Activated B cell treated with CpG ODN at 0.5 μM for 24 hours (primary cell): Measurements from ENCODE around the gene EPS8L3. TPM values are rescaled to one million over a fixed set of nuclear protein-coding genes. Genes with fewer than 3 reads are reported as not detected.
"Not testable (repeated sequence)": the region's sequence is repeated elsewhere in the genome, so short reads cannot be mapped to it uniquely, and the experiment has no call there.

Source experiments
- ATAC-seq: fragments of 200-7000 bp; cut with Tn5 transposase; one replicate; pipeline ENCODE4 v1.10.0; 2021; ENCODE audit warnings: low read depth, mild to moderate bottlenecking, moderate library complexity
- CTCF ChIA-PET: fragments of 350-600 bp; sonication (Branson Sonifier 250); formaldehyde crosslinking; loops from one replicate; lab custom pipeline; 2021; ENCODE audit warnings: antibody characterized with exemption; lab: Charles Lee
- POLR2A ChIA-PET: fragments of 350-600 bp; sonication (Branson Sonifier 250); formaldehyde crosslinking; loops from one replicate; lab custom pipeline; 2021; ENCODE audit warnings: antibody characterized with exemption; lab: Charles Lee
- DNase-seq: peaks from one replicate; pipeline ENCODE4 v3.0.0; 2022
- H3K27ac Mint-ChIP-seq: one replicate; pipeline ENCODE4 v1.8.0; 2020; ENCODE audit warnings: mixed read lengths
- H3K27me3 Mint-ChIP-seq: one replicate; pipeline ENCODE4 v1.8.0; 2021; ENCODE audit warnings: mixed read lengths
- H3K36me3 Mint-ChIP-seq: one replicate; pipeline ENCODE4 v1.8.0; 2021; ENCODE audit warnings: low read depth, mixed read lengths
- H3K4me1 Mint-ChIP-seq: one replicate; pipeline ENCODE4 v1.8.0; 2021; ENCODE audit warnings: mixed read lengths
- H3K4me3 Mint-ChIP-seq: one replicate; pipeline ENCODE4 v1.8.0; 2020; ENCODE audit warnings: mild to moderate bottlenecking, mixed read lengths
- H3K9me3 Mint-ChIP-seq: one replicate; pipeline ENCODE4 v1.8.0; 2020; ENCODE audit warnings: mixed read lengths
- intact Hi-C: fragments of 100-400 bp; cut with micrococcal nuclease; formaldehyde crosslinking; loops from one replicate; pipeline ENCODE4 v1.15.1; 2024
- total RNA-seq: library from RNA; stranded (reverse); gene quantifications from 2 replicates; pipeline ENCODE4 v1.2.3, GENCODE V29; 2022
- TF ChIP-seq, protein P1 (sequence below): fragments of 200-600 bp; IDR thresholded peaks from one replicate; pipeline ENCODE4 v1.8.0; 2022; ENCODE audit warnings: antibody characterized with exemption, mild to moderate bottlenecking

Gene EPS8L3
- total RNA-seq, 1 donor from 2014 or later = not detected

DNA sequence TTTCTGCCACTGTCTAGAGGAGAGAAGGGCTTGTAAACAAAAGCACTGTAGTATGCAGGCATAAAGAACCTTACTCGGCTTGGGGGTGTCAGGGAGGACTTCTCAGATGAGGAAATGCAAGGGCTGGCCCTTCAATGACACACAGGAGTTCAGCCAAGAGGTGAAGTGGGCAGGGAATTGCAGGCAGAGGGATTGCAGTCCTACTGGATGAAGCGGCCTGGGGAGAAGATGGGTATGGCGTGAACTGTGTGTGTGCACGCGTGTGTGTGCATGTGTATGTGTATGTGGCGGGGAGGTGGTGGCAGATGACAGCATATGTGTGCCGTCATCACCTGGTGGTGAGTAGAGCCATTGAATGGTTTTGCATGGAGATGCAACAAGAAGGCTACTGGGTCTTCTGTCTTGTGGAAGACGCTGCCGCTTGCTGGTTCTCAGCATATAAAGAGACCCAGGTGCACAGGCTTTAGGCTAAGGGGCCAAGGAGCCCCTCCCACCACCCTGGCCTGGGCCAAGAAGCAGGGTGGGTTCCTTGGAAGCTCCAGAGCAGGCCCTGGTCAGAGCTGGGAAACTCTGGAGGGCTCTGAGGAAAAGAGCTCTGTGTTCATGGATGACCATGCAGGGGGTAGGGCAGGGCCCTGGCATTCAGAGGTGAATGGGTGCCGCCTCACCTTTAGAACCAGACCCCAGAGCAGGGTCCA, 4.1 kb upstream of the EPS8L3 start:
- POLR2A ChIA-PET = no interaction called here
- Mint-ChIP-seq H3K36me3 (no peaks in the 10 kb centered on the region), H3K4me1 (no peaks in the 10 kb centered on the region), H3K4me3 (no peak overlapping the region), H3K27ac (no peak overlapping the region), H3K9me3 (no peaks in the 10 kb centered on the region), H3K27me3 (peaks cover 5% of the 10 kb centered on the region)
- CTCF ChIA-PET = interaction anchor here (1.1 to 1.3 kb wide), 2 partner anchors 9 to 217 kb away, joined by 3 to 5 read pairs; partner anchors contain the start of gene AHCYL1
- TF ChIP-seq, protein P1, sequence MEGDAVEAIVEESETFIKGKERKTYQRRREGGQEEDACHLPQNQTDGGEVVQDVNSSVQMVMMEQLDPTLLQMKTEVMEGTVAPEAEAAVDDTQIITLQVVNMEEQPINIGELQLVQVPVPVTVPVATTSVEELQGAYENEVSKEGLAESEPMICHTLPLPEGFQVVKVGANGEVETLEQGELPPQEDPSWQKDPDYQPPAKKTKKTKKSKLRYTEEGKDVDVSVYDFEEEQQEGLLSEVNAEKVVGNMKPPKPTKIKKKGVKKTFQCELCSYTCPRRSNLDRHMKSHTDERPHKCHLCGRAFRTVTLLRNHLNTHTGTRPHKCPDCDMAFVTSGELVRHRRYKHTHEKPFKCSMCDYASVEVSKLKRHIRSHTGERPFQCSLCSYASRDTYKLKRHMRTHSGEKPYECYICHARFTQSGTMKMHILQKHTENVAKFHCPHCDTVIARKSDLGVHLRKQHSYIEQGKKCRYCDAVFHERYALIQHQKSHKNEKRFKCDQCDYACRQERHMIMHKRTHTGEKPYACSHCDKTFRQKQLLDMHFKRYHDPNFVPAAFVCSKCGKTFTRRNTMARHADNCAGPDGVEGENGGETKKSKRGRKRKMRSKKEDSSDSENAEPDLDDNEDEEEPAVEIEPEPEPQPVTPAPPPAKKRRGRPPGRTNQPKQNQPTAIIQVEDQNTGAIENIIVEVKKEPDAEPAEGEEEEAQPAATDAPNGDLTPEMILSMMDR = no peak
- DNase-seq = peak; percentile 11
- intact Hi-C loops = no loop called here
- ATAC-seq = no peak

GRCh38 chr1:109766991-109767636, 3.4 kb upstream of the EPS8L3 start:
- POLR2A ChIA-PET, H3K27ac Mint-ChIP-seq, CTCF ChIA-PET, H3K9me3 Mint-ChIP-seq, H3K36me3 Mint-ChIP-seq, H3K27me3 Mint-ChIP-seq, ATAC-seq, intact Hi-C loops, H3K4me1 Mint-ChIP-seq, H3K4me3 Mint-ChIP-seq: not testable (repeated sequence)
- DNase-seq = peak; percentile 9

- ChIA-PET CTCF (interaction anchor here (1.5 kb wide), 1 partner anchor 126 kb away, joined by 4 read pairs; no protein-coding TSS in a partner anchor), POLR2A (no interaction called here)
- Mint-ChIP-seq H3K36me3 (no peaks in the 10 kb centered on the region), H3K27me3 (peaks cover 5% of the 10 kb centered on the region), H3K4me1 (no peaks in the 10 kb centered on the region), H3K9me3 (no peaks in the 10 kb centered on the region), H3K4me3 (no peak overlapping the region), H3K27ac (no peak overlapping the region)
- ATAC-seq (no peak), DNase-seq (peak; percentile 4)
- intact Hi-C loops = no loop called here
- TF ChIP-seq, protein P1 = no peak
Observed at GRCh38 chr1:109765896-109766615, 2.3 kb upstream of the EPS8L3 start.

GRCh38 chr1:109765483-109765815, 1.7 kb upstream of the EPS8L3 start:
- H3K27ac Mint-ChIP-seq = no peak overlapping the region
- peaks cover 5% of the 10 kb centered on the region for H3K27me3 Mint-ChIP-seq
- no peaks in the 10 kb centered on the region for H3K36me3 Mint-ChIP-seq
- no peaks in the 10 kb centered on the region for H3K4me1 Mint-ChIP-seq
- TF ChIP-seq, protein P1 = no peak
- ATAC-seq = no peak
- no peaks in the 10 kb centered on the region for H3K9me3 Mint-ChIP-seq
- no peak for DNase-seq
- ChIA-PET POLR2A (no interaction called here), CTCF (interaction anchor here (1.5 kb wide), 1 partner anchor 125 kb away, joined by 4 read pairs; no protein-coding TSS in a partner anchor)
- intact Hi-C loops = no loop called here
- no peak overlapping the region for H3K4me3 Mint-ChIP-seq

DNA sequence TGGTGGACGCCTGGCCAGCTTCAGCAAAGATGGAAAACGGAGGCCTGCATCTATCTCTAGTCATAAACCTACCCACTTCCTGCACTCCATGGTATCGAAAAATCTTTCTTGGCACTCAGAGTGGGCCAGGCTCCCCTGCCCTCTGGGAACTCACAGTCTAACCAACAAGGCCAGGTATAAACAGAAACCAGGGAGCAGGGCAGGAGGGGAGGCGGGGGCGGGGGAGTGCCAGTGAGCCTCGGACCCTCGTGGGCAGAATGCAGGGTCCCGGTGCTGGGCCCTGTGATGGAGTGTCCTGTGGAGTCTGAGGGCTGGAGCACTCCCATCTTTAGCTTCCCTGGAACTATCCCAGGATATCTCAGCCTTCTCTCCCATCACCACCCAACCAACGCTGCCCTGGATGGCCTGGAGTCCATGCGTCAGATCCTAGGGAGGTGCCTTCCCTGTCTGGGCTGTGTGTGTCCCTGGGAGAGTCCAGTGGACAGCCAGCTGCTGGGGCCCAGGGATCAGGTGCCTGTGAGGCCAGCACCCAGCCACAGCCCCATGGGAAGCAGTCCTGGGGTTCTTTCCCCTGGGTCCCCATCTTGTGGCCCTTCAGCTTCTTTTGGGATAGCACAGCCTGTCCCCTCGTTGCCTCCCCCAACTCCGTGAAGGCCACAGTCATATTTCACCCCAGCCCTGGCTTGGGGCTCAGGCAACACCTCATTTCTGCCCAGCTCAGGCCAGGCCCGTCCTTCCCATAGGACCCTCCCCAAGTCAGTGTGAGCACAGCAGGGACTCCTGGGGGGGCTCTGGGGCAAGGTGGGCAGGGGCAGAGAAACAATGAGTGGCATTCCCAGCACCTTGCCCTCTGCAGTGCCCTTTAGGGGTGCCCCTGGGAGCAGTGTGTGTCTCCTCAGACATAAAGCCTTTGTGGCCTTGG, 1.1 kb upstream of the EPS8L3 start:
- Mint-ChIP-seq H3K9me3 (no peaks in the 10 kb centered on the region), H3K27me3 (peaks cover 4% of the 10 kb centered on the region), H3K4me1 (no peaks in the 10 kb centered on the region), H3K36me3 (no peaks in the 10 kb centered on the region), H3K4me3 (no peak overlapping the region), H3K27ac (no peak overlapping the region)
- POLR2A ChIA-PET = no interaction called here
- CTCF ChIA-PET = interaction anchor here (1.5 kb wide), 1 partner anchor 125 kb away, joined by 4 read pairs; no protein-coding TSS in a partner anchor
- no peak for DNase-seq
- ATAC-seq = no peak
- intact Hi-C loops = no loop called here
- TF ChIP-seq, protein P1 = no peak
